Measurements from ENCODE around the gene TKT.

TKT gene

DNA sequence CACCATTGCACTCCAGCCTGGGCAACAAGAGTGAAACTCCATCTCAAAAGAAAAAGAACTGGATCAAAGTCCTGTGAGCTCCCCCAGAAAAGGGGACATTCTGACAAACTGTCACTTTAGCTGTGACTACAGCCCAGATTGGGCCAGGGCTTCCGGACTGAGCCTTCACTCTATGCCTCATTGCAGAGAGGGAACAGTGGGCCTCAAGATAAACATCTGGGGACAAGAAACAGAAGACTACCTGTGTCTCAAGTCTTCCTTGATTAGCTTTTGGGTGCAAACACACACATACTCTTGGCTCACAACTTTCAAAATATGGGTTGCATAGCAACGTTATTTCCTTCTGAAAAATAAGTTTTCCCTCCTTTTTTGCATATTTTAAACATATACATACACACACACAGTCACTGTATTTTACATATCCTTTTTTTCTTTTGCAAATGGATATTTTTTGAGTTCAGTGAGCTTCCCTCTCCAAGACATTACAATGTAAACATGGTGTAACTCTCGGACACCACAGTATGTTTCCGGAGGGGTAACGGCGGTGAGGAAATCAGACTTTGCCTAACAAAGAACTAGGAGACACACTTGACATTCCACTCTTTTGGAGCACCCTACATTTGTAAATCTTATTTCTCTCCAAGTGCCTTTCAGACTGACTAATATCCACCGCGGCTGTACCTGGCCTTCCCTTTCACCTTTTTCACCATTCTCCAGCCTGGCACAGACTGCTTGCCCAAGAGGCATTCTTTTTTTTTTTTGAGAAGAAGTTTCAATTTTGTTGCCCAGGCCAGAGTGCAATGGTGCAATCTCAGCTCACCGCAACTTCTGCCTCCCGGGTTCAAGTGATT, 3.5 kb downstream of the TKT start:
- Histone ChIP-seq H3K4me3 (ENCODE audit: low read length) (no peak overlapping the region), H3K27ac (ENCODE audit: low read length) (no peak overlapping the region)

GRCh38 chr3:53250881-53251605, 4.8 kb downstream of the TKT start:
- peaks cover 9% of the 10 kb centered on the region for H3K4me1 ChIP-seq (ENCODE audit: low read length)
- H3K4me2 ChIP-seq (ENCODE audit: low read length), result no peak overlapping the region
- peaks cover 80% of the 10 kb centered on the region for H4K20me1 ChIP-seq (ENCODE audit: insufficient read depth, low read length)

More for the DNA sequence above, 3.5 kb downstream of the TKT start:
- H3K9ac ChIP-seq (ENCODE audit: low read length), result no peak overlapping the region
- no peak overlapping the region for H3K4me2 ChIP-seq (ENCODE audit: low read length)
- peaks cover 70% of the 10 kb centered on the region for H4K20me1 ChIP-seq (ENCODE audit: insufficient read depth, low read length)
- no peak overlapping the region for H2AFZ ChIP-seq (ENCODE audit: low read depth, low read length)
- H3K9me3 ChIP-seq (ENCODE audit: insufficient read depth, low read length), result no peaks in the 10 kb centered on the region
- peaks cover 22% of the 10 kb centered on the region for H3K36me3 ChIP-seq (replicated peaks; ENCODE audit: low read depth, low read length)
- H3K4me1 ChIP-seq (ENCODE audit: low read length), result peaks cover 13% of the 10 kb centered on the region
- TF ChIP-seq, protein P1, sequence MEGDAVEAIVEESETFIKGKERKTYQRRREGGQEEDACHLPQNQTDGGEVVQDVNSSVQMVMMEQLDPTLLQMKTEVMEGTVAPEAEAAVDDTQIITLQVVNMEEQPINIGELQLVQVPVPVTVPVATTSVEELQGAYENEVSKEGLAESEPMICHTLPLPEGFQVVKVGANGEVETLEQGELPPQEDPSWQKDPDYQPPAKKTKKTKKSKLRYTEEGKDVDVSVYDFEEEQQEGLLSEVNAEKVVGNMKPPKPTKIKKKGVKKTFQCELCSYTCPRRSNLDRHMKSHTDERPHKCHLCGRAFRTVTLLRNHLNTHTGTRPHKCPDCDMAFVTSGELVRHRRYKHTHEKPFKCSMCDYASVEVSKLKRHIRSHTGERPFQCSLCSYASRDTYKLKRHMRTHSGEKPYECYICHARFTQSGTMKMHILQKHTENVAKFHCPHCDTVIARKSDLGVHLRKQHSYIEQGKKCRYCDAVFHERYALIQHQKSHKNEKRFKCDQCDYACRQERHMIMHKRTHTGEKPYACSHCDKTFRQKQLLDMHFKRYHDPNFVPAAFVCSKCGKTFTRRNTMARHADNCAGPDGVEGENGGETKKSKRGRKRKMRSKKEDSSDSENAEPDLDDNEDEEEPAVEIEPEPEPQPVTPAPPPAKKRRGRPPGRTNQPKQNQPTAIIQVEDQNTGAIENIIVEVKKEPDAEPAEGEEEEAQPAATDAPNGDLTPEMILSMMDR (IDR thresholded peaks at IDR 0.05; ENCODE audit: low read depth, low read length), result no peak
- no peak for TF ChIP-seq EZH2phosphoT487 (IDR thresholded peaks at IDR 0.05; ENCODE audit: low read depth)
- H3K79me2 ChIP-seq (ENCODE audit: low read length), result peaks cover 85% of the 10 kb centered on the region
- H3K27me3 ChIP-seq (ENCODE audit: low read depth, low read length), result no peaks in the 10 kb centered on the region

DNA sequence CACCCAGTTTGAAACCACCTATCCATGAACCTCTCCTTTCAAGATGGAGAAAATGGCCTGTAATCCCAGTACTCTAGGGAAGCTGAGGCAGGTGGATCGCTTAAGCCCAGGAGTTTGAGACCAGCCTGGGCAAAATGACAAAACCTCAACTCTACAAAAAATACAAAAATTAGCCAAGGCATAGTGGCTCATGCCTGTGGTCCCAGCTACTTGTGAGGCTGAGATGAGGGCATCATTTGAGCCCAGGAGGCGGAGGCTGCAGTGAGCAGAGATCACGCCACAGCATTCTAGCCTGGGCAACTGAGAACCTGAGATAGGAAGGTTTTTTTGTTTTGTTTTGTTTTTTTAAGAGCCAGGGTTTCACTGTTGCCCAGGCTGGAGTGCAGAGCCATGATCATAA, 5.4 kb downstream of the TKT start:
- TF ChIP-seq, protein P1 (IDR thresholded peaks at IDR 0.05; ENCODE audit: low read depth, low read length), result no peak
- TF ChIP-seq EZH2phosphoT487 (IDR thresholded peaks at IDR 0.05; ENCODE audit: low read depth), result no peak
- peaks cover 9% of the 10 kb centered on the region for H3K4me1 ChIP-seq (ENCODE audit: low read length)
- no peak overlapping the region for H3K27ac ChIP-seq (ENCODE audit: low read length)
- H2AFZ ChIP-seq (ENCODE audit: low read depth, low read length), result no peak overlapping the region
- H3K4me3 ChIP-seq (ENCODE audit: low read length), result no peak overlapping the region
- H3K9ac ChIP-seq (ENCODE audit: low read length), result no peak overlapping the region
- H3K36me3 ChIP-seq (replicated peaks; ENCODE audit: low read depth, low read length), result peaks cover 22% of the 10 kb centered on the region
- no peak overlapping the region for H3K4me2 ChIP-seq (ENCODE audit: low read length)
- no peaks in the 10 kb centered on the region for H3K27me3 ChIP-seq (ENCODE audit: low read depth, low read length)
- H4K20me1 ChIP-seq (ENCODE audit: insufficient read depth, low read length), result peaks cover 85% of the 10 kb centered on the region
- peaks cover 100% of the 10 kb centered on the region for H3K79me2 ChIP-seq (ENCODE audit: low read length)
- H3K9me3 ChIP-seq (ENCODE audit: insufficient read depth, low read length), result no peaks in the 10 kb centered on the region

More at GRCh38 chr3:53250881-53251605, 4.8 kb downstream of the TKT start:
- H3K27ac ChIP-seq (ENCODE audit: low read length), result no peak overlapping the region
- H2AFZ ChIP-seq (ENCODE audit: low read depth, low read length), result no peak overlapping the region
- no peak overlapping the region for H3K4me3 ChIP-seq (ENCODE audit: low read length)
- no peak overlapping the region for H3K9ac ChIP-seq (ENCODE audit: low read length)
- H3K27me3 ChIP-seq (ENCODE audit: low read depth, low read length), result no peaks in the 10 kb centered on the region
- peaks cover 98% of the 10 kb centered on the region for H3K79me2 ChIP-seq (ENCODE audit: low read length)
- peaks cover 22% of the 10 kb centered on the region for H3K36me3 ChIP-seq (replicated peaks; ENCODE audit: low read depth, low read length)
- TF ChIP-seq, protein P1 (IDR thresholded peaks at IDR 0.05; ENCODE audit: low read depth, low read length), result no peak
- TF ChIP-seq EZH2phosphoT487 (IDR thresholded peaks at IDR 0.05; ENCODE audit: low read depth), result no peak
- no peaks in the 10 kb centered on the region for H3K9me3 ChIP-seq (ENCODE audit: insufficient read depth, low read length)

- no peak overlapping the region for H3K27ac ChIP-seq (ENCODE audit: low read length)
- peaks cover 21% of the 10 kb centered on the region for H3K36me3 ChIP-seq (replicated peaks; ENCODE audit: low read depth, low read length)
Measured at GRCh38 chr3:53248161-53248560, 7.7 kb downstream of the TKT start.

More at GRCh38 chr3:53248161-53248560, 7.7 kb downstream of the TKT start:
- TF ChIP-seq, protein P1 (IDR thresholded peaks at IDR 0.05; ENCODE audit: low read depth, low read length), result no peak
- TF ChIP-seq EZH2phosphoT487 (IDR thresholded peaks at IDR 0.05; ENCODE audit: low read depth), result no peak
- no peak overlapping the region for H3K4me2 ChIP-seq (ENCODE audit: low read length)
- no peak overlapping the region for H3K4me3 ChIP-seq (ENCODE audit: low read length)
- no peak overlapping the region for H3K9ac ChIP-seq (ENCODE audit: low read length)
- no peaks in the 10 kb centered on the region for H3K4me1 ChIP-seq (ENCODE audit: low read length)
- H4K20me1 ChIP-seq (ENCODE audit: insufficient read depth, low read length), result peaks cover 88% of the 10 kb centered on the region
- H3K27me3 ChIP-seq (ENCODE audit: low read depth, low read length), result no peaks in the 10 kb centered on the region
- H2AFZ ChIP-seq (ENCODE audit: low read depth, low read length), result no peak overlapping the region
- H3K79me2 ChIP-seq (ENCODE audit: low read length), result peaks cover 100% of the 10 kb centered on the region
- no peaks in the 10 kb centered on the region for H3K9me3 ChIP-seq (ENCODE audit: insufficient read depth, low read length)

All from OCI-LY3 (cell line).